ENCODE results near the gene LRMDA. TPM values are rescaled to one million over a fixed set of nuclear protein-coding genes. Genes with fewer than 3 reads are reported as not detected.

LRMDA gene
- total and polyA plus RNA-seq, 2 of the 8 experiments (the other 6 are each of a cell fraction or from before 2014, with no cell fraction given) = 0.86 to 2.8 TPM

GRCh38 chr10:75887369-75887768, 455.9 kb downstream of the LRMDA start:
- no peaks in the 10 kb centered on the region for H3K9me3 ChIP-seq (ENCODE audit: insufficient read depth in 2 of 2, low read depth in 1 of 2, low read length in 1 of 2)
- H3K18ac ChIP-seq (ENCODE audit: extremely low read depth, low read length) = no peak overlapping the region
- no peaks in the 10 kb centered on the region for H3K79me2 ChIP-seq (ENCODE audit: control insufficient read depth in 1 of 2, insufficient read depth in 2 of 2, low read length in 2 of 2)
- no peak overlapping the region for H3K23ac ChIP-seq (ENCODE audit: insufficient read length)
- H3K27ac ChIP-seq (ENCODE audit: low read depth, low read length) = no peak overlapping the region
- no peak overlapping the region for H2BK5ac ChIP-seq (ENCODE audit: low read depth, low read length)
- CTCF ChIA-PET (ENCODE audit: partially characterized antibody) = no interaction called here
- POLR2A ChIA-PET (ENCODE audit: partially characterized antibody) = no interaction called here
- no peak overlapping the region for H4K5ac ChIP-seq (ENCODE audit: insufficient read length, low read depth, low read length)
- no peak overlapping the region for H2BK15ac ChIP-seq (ENCODE audit: low read length)
- no peak overlapping the region for H3K4me2 ChIP-seq (ENCODE audit: insufficient read depth in 1 of 2, low read depth in 2 of 2, low read length in 2 of 2)
- no peak overlapping the region for H2AK5ac ChIP-seq (ENCODE audit: low read depth, low read length)
- H2BK120ac ChIP-seq (replicated peaks; ENCODE audit: low read depth, low read length) = no peak overlapping the region
- H2BK12ac ChIP-seq (ENCODE audit: low read depth, low read length) = no peak overlapping the region
- no peaks in the 10 kb centered on the region for H3K27me3 ChIP-seq (replicated peaks in 1 of 4; ENCODE audit: control insufficient read depth in 3 of 4, extremely low read depth in 1 of 4, insufficient read depth in 3 of 4, low read length in 3 of 4)
- H3K4me1 ChIP-seq (replicated peaks in 1 of 4; ENCODE audit: control insufficient read depth in 3 of 4, insufficient read depth in 4 of 4, low read length in 3 of 4) = no peaks in the 10 kb centered on the region; a peak in 1 of 7 replicates
- no peak overlapping the region for H3K9ac ChIP-seq (replicated peaks in 1 of 4; ENCODE audit: extremely low read depth in 1 of 4, low read depth in 3 of 4, low read length in 3 of 4)
- H2BK20ac ChIP-seq (ENCODE audit: low read length) = no peak overlapping the region
- no peak for DNase-seq (ENCODE audit: low read depth in 1 of 2, low spot score in 2 of 2)
- H3K4ac ChIP-seq (replicated peaks; ENCODE audit: insufficient read length, low read depth, low read length) = no peak overlapping the region
- H2AFZ ChIP-seq (ENCODE audit: low read length) = no peak overlapping the region
- no peak overlapping the region for H4K91ac ChIP-seq (replicated peaks; ENCODE audit: insufficient read length, low read length)
- no peak overlapping the region for H3K14ac ChIP-seq (ENCODE audit: insufficient read length)
- TF ChIP-seq BACH1 (IDR thresholded peaks at IDR 0.05; ENCODE audit: low read length) (no peak), KDM5A (IDR thresholded peaks at IDR 0.05; ENCODE audit: low read length) (no peak), SP1 (IDR thresholded peaks at IDR 0.05; ENCODE audit: low read depth, low read length) (no peak), SIN3A (conservative IDR thresholded peaks at IDR 0.05 in 1 of 2, IDR thresholded peaks at IDR 0.05 in 1 of 2; ENCODE audit: low read depth in 1 of 2, low read length in 2 of 2) (no peak), NANOG (IDR thresholded peaks at IDR 0.05; ENCODE audit: insufficient read depth, low read depth, low read length, poor library complexity, severe bottlenecking) (no peak), CREB1 (IDR thresholded peaks at IDR 0.05) (no peak), SUZ12 (IDR thresholded peaks at IDR 0.05; ENCODE audit: low read length) (no peak), HDAC6 (IDR thresholded peaks at IDR 0.05; ENCODE audit: low read depth, low read length) (no peak), SIX5 (IDR thresholded peaks at IDR 0.05; ENCODE audit: low read depth, low read length) (no peak), YY1 (IDR thresholded peaks at IDR 0.05; ENCODE audit: low read depth, low read length) (no peak)
- H3K23me2 ChIP-seq (ENCODE audit: low read depth, low read length) = no peaks in the 10 kb centered on the region; the same call in 1 of the 2 replicates
- no peaks in the 10 kb centered on the region for H3K79me1 ChIP-seq (ENCODE audit: low read depth, low read length)
- FAIRE-seq = no peak
- H4K20me1 ChIP-seq (replicated peaks in 1 of 2; ENCODE audit: control insufficient read depth in 1 of 2, insufficient read depth in 2 of 2, low read length in 2 of 2) = no peaks in the 10 kb centered on the region
- no peak overlapping the region for H3K4me3 ChIP-seq (ENCODE audit: extremely low read depth in 1 of 4, insufficient read depth in 2 of 4, low read depth in 3 of 4, low read length in 4 of 4)
- H3K56ac ChIP-seq (replicated peaks; ENCODE audit: insufficient read length, low read depth, low read length) = no peak overlapping the region
- no peak overlapping the region for H4K8ac ChIP-seq (ENCODE audit: extremely low read depth, insufficient read depth, low read length)
- no peaks in the 10 kb centered on the region for H3K36me3 ChIP-seq (ENCODE audit: control insufficient read depth in 2 of 4, insufficient read depth in 4 of 4, low read length in 3 of 4)
- 88% methylated on average over 2 of the region's 2 CpGs; no CpG with 5 or more reads in 1 of the 2 experiments for WGBS, 2 experiments (ENCODE audit: extremely low coverage in 1 of 2, insufficient coverage in 1 of 2, insufficient read length in 1 of 2, insufficient replicate concordance in 2 of 2, low coverage in 1 of 2, low lambda C conversion rate in 2 of 2, missing lambda C conversion rate in 1 of 2)
